Cardiac muscle cell (in vitro differentiated cells and primary cell): Measurements from ENCODE around the gene LRRC41. TPM values are rescaled to one million over a fixed set of nuclear protein-coding genes. Genes with fewer than 3 reads are reported as not detected.
A peak's percentile ranks its signal among the peaks of the same experiment; 100 is the strongest.

Source experiments
- DNase-seq, 2 donors: peaks; one replicate each; pipeline versions ENCODE4 v3.0.0 to v3.0.0-alpha.2; 2010 to 2017; ENCODE audit warnings: low read depth in 1 of 2, low spot score in 1 of 2
- H3K27ac ChIP-seq: fragments of 200-600 bp; sonication (generic); 2 replicates; pipeline ENCODE4 v1.5.1; 2016
- H3K27me3 ChIP-seq: fragments of 200-600 bp; sonication (generic); 2 replicates; pipeline ENCODE4 v1.6.0; 2016; ENCODE audit warnings: control low read depth
- H3K36me3 ChIP-seq: fragments of 200-600 bp; sonication (generic); 2 replicates; pipeline ENCODE4 v1.5.1; 2016; ENCODE audit warnings: control low read depth
- H3K4me1 ChIP-seq: fragments of 200-600 bp; sonication (generic); 2 replicates; pipeline ENCODE4 v1.8.1; 2017; ENCODE audit warnings: low read depth, mild to moderate bottlenecking, mixed run types
- H3K4me3 ChIP-seq: fragments of 200-600 bp; sonication (generic); 2 replicates; pipeline ENCODE4 v1.5.1; 2016; ENCODE audit warnings: mild to moderate bottlenecking
- H3K9me3 ChIP-seq: fragments of 200-600 bp; sonication (generic); 2 replicates; pipeline ENCODE4 v1.5.1; 2017; ENCODE audit warnings: low read depth, mild to moderate bottlenecking, control low read depth
- CTCF ChIP-seq: IDR thresholded peaks from 2 replicates; pipeline ENCODE4 v1.5.1; 2012; ENCODE audit warnings: low read depth, mild to moderate bottlenecking, low read length
- polyA plus RNA-seq: library from polyadenylated mRNA; unstranded; fragments of >200 nt; fragmentation: Nextera tagmentation; extraction: Ambion mirVana; gene quantifications from 2 replicates; pipeline ENCODE4 v1.2.1, GENCODE V29; 2016
- total RNA-seq: library from RNA; depleted of rRNA; stranded (reverse); fragments of >200 nt; gene quantifications from 2 replicates; pipeline ENCODE4 v1.2.3, GENCODE V29; 2016

The LRRC41 gene
- total and polyA plus RNA-seq, 2 experiments from 2014 or later: 130 to 151 TPM

DNA sequence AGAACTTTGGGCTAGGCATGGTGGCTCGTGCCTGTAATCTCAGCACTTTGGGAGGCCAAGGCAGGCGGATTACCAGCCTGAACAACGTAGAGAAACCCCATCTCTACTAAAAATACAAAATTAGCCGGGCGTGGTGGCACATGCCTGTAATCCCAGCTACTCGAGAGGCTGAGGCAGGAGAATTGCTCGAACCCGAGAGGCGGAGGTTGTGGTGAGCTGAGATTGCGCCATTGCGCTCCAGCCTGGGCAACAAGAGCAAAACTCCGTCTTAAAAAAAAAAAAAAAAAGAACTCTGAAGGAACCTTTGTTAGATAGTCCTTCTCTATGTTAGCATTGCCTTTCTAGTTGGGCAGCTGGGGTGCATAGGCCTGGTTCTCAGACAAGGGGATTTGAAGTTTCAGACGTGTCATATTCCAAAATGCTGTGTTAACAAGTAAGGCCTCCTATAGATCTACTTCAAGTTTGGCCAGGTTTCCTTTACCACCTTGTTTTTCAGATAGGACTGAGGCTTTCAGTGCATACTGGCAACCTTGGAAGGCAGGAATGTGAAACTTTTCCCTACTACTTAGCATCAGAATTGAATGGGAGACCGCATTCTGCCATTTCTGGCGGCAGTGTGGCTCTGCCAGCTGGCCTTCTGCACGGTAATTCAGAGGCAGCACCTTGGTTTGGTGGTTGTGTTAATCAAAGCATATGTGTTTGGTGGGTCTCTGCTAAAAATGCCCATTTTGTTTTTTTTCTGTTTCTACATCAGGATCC, 6.2 kb upstream of the LRRC41 start:
- H3K9me3 ChIP-seq: no peaks in the 10 kb centered on the region
- H3K36me3 ChIP-seq: peaks cover 39% of the 10 kb centered on the region
- H3K4me3 ChIP-seq: no peak overlapping the region
- DNase-seq: no peak
- H3K27me3 ChIP-seq: no peaks in the 10 kb centered on the region
- H3K4me1 ChIP-seq: peaks cover 5% of the 10 kb centered on the region
- no peak for TF ChIP-seq CTCF
- H3K27ac ChIP-seq: no peak overlapping the region

GRCh38 chr1:46306159-46306530, 2.7 kb upstream of the LRRC41 start:
- Histone ChIP-seq H3K27ac (no peak overlapping the region), H3K9me3 (no peaks in the 10 kb centered on the region), H3K27me3 (no peaks in the 10 kb centered on the region), H3K4me1 (peaks cover 9% of the 10 kb centered on the region), H3K36me3 (peaks cover 15% of the 10 kb centered on the region), H3K4me3 (no peak overlapping the region)
- TF ChIP-seq CTCF: no peak
- DNase-seq: no peak

DNA sequence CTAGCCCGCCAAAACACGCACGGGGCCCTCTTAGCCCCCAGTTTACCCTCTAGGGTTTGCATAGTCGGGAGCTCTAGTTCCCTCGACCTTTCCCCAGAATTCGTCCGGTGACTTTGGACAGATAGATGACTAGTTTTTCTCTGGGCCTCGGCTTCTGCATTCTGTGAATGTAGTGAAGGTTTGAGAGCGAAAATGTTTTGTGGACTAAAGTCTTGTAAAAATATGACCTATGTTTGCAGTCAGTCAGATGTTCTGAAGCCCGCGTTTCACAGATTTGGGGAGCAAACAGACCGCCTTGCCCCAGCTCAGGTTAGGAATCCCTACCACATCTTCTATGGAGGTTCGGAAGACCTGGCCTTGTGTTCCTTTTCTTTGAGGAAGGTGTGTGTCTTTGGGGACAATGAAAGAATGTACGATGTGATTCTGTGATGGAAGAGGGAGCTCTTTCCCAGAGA, 483 bp upstream of the LRRC41 start:
- Histone ChIP-seq H3K27ac (peak overlapping the region; percentile 99), H3K4me3 (peak overlapping the region; percentile 62)

GRCh38 chr1:46302641-46303037, 777 bp downstream of the LRRC41 start:
- TF ChIP-seq CTCF: no peak
- no peaks in the 10 kb centered on the region for H3K9me3 ChIP-seq
- peaks cover 37% of the 10 kb centered on the region for H3K4me1 ChIP-seq
- H3K36me3 ChIP-seq: peaks cover 4% of the 10 kb centered on the region
- H3K27ac ChIP-seq: peak overlapping the region; percentile 99
- peak; percentile 51 to 56 for DNase-seq
- H3K4me3 ChIP-seq: peak overlapping the region; percentile 62
- H3K27me3 ChIP-seq: no peaks in the 10 kb centered on the region

More for the DNA sequence above, 483 bp upstream of the LRRC41 start:
- Histone ChIP-seq H3K36me3 (peaks cover 3% of the 10 kb centered on the region), H3K4me1 (peaks cover 28% of the 10 kb centered on the region), H3K27me3 (no peaks in the 10 kb centered on the region), H3K9me3 (no peaks in the 10 kb centered on the region)
- TF ChIP-seq CTCF: no peak
- no peak for DNase-seq

DNA sequence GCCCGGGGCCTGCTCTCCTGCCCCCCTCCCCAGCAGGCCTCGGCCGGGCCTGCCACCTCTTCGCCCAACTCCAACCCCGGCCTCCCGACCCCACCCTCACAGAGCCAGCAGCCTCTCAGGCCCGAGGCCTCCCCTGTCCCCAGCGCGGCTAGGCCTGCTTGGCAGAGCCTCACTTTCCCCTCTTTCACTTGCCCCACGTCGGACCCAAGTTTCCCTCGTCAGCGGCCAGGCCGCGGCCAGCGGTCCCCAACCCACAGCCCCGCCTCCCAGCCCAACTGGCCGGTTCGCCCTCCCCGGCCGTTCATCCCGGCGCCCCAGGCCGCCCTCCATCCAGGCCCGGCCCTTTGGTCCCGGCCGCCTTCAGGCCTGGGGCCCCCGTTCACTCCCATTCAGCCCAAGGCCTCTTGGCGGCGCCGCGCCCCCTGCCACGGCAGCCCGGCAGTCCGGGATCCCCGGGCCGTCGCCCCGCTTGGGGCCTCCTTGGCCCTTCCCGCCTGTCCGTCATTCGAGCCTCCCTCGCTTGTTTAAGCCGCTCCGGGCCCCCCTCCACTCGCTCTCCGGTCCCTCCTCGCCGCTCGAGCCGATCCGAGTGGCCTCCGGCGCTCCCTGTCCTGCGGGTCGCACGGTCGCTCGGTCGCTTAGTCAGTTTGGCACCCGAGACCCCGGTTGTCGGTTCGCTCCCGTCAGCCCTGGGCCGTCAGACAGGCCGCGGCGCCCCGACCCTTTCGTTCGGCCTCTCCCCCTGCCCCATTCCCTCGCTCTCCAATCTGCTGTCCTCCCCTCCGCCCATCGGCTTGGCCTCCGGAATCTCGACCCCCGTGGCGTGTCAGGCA, 1.4 kb downstream of the LRRC41 start:
- H3K36me3 ChIP-seq: peaks cover 9% of the 10 kb centered on the region
- peak overlapping the region; percentile 62 for H3K4me3 ChIP-seq
- peaks cover 37% of the 10 kb centered on the region for H3K4me1 ChIP-seq
- TF ChIP-seq CTCF: peak; percentile 17
- H3K27ac ChIP-seq: peak overlapping the region; percentile 99
- H3K9me3 ChIP-seq: no peaks in the 10 kb centered on the region
- H3K27me3 ChIP-seq: no peaks in the 10 kb centered on the region
- DNase-seq: peak; percentile 65 to 73
